Peyer's patch (tissue), 4 donors: ENCODE results near the gene ZNF408. TPM values are rescaled to one million over a fixed set of nuclear protein-coding genes. Genes with fewer than 3 reads are reported as not detected.

Experiments used
- DNase-seq, 3 donors: peaks; one replicate each; pipeline ENCODE4 v3.0.0-alpha.2; 2017 to 2019
- H3K27ac ChIP-seq, 4 donors: fragments of 200-600 bp; sonication (generic); one replicate each; pipeline ENCODE4 v1.5.1; 2016 to 2019
- H3K27me3 ChIP-seq, 2 donors: fragments of 200-600 bp; sonication (generic); one replicate each; pipeline ENCODE4 v1.5.1; 2019
- H3K36me3 ChIP-seq, 3 donors: fragments of 200-600 bp; sonication (generic); one replicate each; pipeline ENCODE4 v1.5.1; 2016 to 2019
- H3K4me1 ChIP-seq, 4 donors: fragments of 200-600 bp; sonication (generic); one replicate each; pipeline ENCODE4 v1.5.1; 2016 to 2019
- H3K4me3 ChIP-seq, 4 donors: fragments of 200-600 bp; sonication (generic); 1 replicate in 3 of 4; 2 replicates in 1 of 4; pipeline ENCODE4 v1.5.1; 2016 to 2019; ENCODE audit warnings: mild to moderate bottlenecking in 1 of 4
- H3K9me3 ChIP-seq, 4 donors: fragments of 200-600 bp; sonication (generic); one replicate each; pipeline ENCODE4 v1.5.1; 2016 to 2019; ENCODE audit warnings: mild to moderate bottlenecking in 1 of 4
- POLR2A ChIP-seq, 2 donors: fragments of 450-650 bp; IDR thresholded peaks; one replicate each; pipeline ENCODE4 v1.5.1; 2017; ENCODE audit warnings: antibody characterized with exemption in 2 of 2, mild to moderate bottlenecking in 2 of 2, moderate library complexity in 2 of 2
- small RNA-seq, 2 donors: library from RNA; depleted of rRNA; stranded (forward); fragments of <200 nt; gene quantifications; one replicate each; pipeline ENCODE3, GENCODE V24; 2016
- total RNA-seq, 4 donors: library from RNA; depleted of rRNA; stranded (reverse); fragments of >200 nt; gene quantifications; one replicate each; pipeline ENCODE4 v1.1.0, GENCODE V29; 2016
- TF ChIP-seq, protein P1 (sequence below), 6 experiments: fragments of 450-650 bp in 4 of 6; fragments of 200-600 bp in 2 of 6; sonication (generic) in 1 of 6; IDR thresholded peaks; one replicate each; pipeline ENCODE4 v1.5.1; 2017 to 2019; ENCODE audit warnings: antibody characterized with exemption in 6 of 6, mild to moderate bottlenecking in 3 of 6, moderate library complexity in 1 of 6

Gene ZNF408
- total RNA-seq, 4 donors from 2014 or later, result 6.3 to 20.0 (median 8.4) TPM

DNA sequence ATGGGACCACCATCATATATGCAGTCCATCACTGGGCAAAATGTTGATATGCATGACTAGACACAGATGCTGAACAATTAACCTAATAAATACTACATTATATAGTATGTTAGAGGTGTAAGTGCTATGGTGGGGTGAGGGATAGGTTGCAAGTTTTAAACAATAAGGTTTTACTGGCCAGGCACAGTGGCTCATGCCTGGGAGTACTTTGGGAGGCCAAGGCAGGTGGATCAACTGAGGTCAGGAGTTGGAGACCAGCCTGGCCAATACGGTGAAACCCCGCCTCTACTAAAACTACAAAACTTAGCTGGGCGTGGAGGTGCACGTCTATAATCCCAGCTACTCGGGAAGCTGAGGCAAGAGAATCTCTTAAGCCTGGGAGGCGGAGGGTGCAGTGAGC, 46.3 kb downstream of the ZNF408 start:
- no peak for DNase-seq
- no peak overlapping the region for H3K4me3 ChIP-seq
- no peaks in the 10 kb centered on the region for H3K4me1 ChIP-seq
- peaks cover 0 to 97% (median 0%) of the 10 kb centered on the region in 3 donors for H3K36me3 ChIP-seq
- TF ChIP-seq POLR2A (IDR thresholded peaks at IDR 0.05), result no peak
- TF ChIP-seq, protein P1, sequence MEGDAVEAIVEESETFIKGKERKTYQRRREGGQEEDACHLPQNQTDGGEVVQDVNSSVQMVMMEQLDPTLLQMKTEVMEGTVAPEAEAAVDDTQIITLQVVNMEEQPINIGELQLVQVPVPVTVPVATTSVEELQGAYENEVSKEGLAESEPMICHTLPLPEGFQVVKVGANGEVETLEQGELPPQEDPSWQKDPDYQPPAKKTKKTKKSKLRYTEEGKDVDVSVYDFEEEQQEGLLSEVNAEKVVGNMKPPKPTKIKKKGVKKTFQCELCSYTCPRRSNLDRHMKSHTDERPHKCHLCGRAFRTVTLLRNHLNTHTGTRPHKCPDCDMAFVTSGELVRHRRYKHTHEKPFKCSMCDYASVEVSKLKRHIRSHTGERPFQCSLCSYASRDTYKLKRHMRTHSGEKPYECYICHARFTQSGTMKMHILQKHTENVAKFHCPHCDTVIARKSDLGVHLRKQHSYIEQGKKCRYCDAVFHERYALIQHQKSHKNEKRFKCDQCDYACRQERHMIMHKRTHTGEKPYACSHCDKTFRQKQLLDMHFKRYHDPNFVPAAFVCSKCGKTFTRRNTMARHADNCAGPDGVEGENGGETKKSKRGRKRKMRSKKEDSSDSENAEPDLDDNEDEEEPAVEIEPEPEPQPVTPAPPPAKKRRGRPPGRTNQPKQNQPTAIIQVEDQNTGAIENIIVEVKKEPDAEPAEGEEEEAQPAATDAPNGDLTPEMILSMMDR (IDR thresholded peaks at IDR 0.05), result no peak
- no peak overlapping the region for H3K27ac ChIP-seq
- no peaks in the 10 kb centered on the region for H3K27me3 ChIP-seq
- no peaks in the 10 kb centered on the region for H3K9me3 ChIP-seq

Small RNA genes within 50 kb of the gene (small RNA-seq; reads per million reads assigned to genes)
- gene MIR5582, result 0 to 0.06 reads per million in 2 donors

Other genes with a start within 250 kb of the ZNF408 start
- gene AMBRA1, start 107.0 kb upstream of the ZNF408 start, total RNA-seq, result 10 to 100 TPM; 28.9 to 61.6 (median 41.6) TPM
- gene HARBI1, start 83.8 kb upstream of the ZNF408 start, total RNA-seq, result 1 to 10 TPM; 3.3 to 4.4 (median 4.1) TPM
- gene ATG13, start 83.5 kb upstream of the ZNF408 start, total RNA-seq, result 100 to 1,000 TPM in 2 of 4 donors, 10 to 100 TPM in 2; 86.5 to 119 (median 106) TPM
- 10 to 100 TPM; 52.0 to 85.8 (median 62.7) TPM for gene ARHGAP1, start 412 bp upstream of the ZNF408 start, total RNA-seq
- under 1 TPM in 1 of 4 donors, not detected in 3; 0.53 TPM for gene F2, start 18.2 kb downstream of the ZNF408 start, total RNA-seq
- gene CKAP5, start 145.2 kb downstream of the ZNF408 start, total RNA-seq, result 10 to 100 TPM; 23.8 to 75.1 (median 26.7) TPM
- gene LRP4, start 217.5 kb downstream of the ZNF408 start, total RNA-seq, result 10 to 100 TPM; 37.1 to 62.5 (median 44.4) TPM
- 10 to 100 TPM; 31.8 to 42.1 (median 39.1) TPM for gene CSTPP1, start 235.7 kb downstream of the ZNF408 start, total RNA-seq